Amniotic stem cell (primary cell): ENCODE measurements around the gene ZNF319.

Experiments
- DNase-seq: peaks from one replicate; lab custom pipeline; 2025; lab: John Stamatoyannopoulos, UW

ZNF319 gene

DNA sequence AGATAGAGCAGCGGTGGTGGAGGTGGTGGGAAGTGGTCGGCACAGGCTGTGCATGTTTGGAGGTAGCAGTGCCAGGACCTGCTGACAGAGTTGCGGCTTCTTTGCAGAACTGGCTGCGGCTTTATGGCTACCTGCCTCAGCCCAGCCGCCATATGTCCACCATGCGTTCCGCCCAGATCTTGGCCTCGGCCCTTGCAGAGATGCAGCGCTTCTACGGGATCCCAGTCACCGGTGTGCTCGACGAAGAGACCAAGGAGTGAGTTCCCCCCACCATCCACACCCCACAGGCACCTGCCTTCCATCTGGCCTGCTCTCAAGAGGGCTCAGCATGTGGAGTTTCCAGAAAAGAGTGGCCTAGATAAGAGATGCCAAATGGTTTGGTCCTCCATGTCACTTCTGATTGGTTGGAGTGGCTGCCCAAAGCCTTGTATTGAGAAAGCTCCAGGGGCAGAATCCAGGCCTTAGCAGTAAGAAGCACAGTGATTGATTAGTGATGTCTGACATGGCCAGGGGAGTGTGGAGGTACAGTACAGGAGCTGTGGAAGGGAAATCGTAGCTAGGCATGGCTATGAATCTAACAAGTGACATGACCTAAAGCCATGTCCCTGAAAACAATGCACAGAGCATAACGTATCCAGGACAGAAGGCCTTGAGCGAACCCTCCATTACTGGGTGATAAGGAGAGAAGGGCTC lies 37.0 kb upstream of the ZNF319 start:
- no peak for DNase-seq

DNA sequence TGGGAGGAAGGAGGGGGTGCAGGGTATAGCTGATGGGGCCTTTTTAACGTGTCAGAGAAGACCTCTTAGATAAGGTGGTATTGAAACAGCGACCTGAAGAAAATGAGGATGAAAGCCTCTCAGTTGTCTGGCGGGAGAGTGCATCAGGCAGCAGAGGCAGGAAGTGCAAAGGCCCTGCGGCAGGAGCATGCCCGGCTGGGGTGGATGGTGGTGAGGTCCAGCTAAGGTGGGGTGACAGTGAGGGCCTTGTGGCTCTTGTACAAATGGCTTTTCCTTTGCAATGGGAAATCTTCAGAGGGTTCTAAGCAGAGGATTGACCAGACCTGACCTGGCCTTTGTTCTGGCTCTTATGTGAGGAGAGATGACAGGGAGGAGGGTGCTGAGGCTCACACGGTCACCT lies 36.5 kb upstream of the ZNF319 start:
- DNase-seq: no peak

- DNase-seq: no peak
Observed at GRCh38 chr16:58035356-58036170, 35.1 kb upstream of the ZNF319 start.

DNA sequence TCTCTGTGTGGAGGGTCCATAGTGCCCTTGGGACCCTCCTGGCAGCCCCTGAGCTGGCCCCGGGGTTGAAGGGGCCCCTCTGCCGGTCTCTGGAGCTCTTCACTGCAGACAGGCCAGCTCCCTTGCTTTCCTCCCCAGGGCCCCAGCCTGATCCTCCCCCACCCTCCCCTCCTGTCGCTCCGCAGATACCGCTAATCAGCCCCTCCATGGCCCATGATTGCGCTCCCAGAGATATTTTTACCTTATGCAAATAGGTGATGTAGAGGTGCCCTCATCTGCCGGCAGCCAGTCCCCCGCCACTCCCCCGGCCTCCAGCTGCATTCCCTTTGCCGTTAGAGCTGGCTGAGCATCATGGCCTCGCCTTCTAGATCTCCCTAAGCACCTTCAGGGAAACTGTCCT lies 34.3 kb upstream of the ZNF319 start:
- no peak for DNase-seq

- DNase-seq: no peak
Observed at GRCh38 chr16:58034128-58034685, 33.7 kb upstream of the ZNF319 start.

DNA sequence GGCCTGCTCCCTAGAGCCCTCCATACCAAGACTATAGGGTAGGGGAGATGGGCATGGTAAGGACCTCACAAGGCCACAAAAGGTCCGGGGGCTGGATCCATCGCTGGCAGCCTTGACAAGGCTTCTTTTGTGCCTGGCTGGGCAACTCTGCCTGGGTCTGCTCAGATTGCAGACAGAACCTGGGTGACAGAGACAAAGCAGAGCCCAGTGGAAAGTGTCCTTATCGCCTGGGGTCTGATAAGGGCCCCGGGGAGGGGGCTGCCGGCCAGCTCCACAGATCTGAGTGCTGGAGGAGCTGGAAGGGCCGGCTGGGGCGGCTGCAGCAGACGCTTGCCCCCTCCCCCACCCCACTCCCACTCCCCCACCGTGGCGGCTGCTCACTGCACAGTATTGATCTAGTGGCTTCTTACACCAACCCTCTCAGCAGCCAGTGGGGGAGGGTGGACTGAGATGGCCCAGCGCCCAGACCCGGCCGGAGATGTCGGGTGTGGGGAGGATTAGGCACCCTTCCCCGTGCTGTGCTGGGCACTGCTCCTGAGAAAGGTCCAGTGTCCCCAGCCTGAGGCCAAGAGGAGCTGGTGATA lies 32.3 kb upstream of the ZNF319 start:
- DNase-seq: no peak

DNA sequence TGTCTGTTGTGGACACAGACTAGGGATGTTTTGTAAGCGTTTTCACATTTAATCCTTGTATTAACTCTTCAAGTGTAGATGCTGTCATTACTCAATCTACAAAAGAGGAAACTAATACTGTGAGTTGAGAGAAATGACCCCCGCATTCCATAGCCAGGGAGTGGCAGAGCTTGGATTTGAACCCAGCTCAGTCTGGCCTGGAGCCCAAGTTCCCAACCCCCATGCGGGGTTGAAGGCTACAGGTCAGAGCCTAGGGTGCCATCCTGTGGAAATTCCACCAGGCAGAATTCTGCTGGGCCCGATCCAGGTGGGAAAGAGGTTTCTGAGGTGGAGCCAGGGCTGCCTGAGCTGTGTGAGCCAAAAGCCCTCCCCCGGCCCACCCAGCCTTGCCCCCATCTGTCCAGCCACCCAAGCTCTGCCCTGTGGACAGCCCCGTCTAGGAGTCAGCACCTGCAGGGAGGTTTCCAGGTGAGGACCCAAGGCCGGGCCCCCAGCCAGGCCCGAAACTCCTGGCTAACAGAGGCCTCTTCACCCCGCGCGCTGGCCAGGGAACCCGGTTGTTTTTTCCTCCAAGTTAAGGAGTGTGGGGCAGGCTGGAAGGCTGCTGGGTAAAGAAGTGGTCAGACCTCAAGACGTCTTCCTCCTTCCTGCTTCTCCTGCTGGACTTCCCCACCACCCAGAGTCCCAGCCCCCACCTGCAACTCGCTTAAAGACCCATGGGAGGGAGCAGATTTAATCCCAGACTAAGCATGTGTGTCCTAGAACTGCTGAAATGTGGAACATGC lies 30.7 kb upstream of the ZNF319 start:
- DNase-seq: no peak

GRCh38 chr16:58030136-58030840 lies 29.8 kb upstream of the ZNF319 start:
- no peak for DNase-seq

DNA sequence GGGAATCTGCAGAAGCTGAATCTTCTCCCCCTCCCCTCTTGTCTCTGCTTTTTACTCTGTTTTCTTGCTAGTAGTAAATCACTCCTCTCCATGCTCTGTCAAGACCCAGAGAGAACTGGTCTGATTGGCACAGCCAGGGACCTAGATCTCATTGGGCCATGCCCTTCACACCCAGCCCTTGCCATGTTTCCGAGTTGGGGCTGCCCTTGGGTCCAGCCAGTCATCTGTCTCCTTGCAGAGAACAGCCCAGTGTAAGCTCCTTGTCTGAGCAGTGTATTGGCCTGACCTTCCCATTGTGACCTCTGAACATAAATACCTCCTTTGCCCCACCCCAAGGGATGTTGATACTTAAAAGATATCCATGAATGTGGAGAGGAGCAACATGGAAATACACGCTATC lies 28.9 kb upstream of the ZNF319 start:
- no peak for DNase-seq

DNA sequence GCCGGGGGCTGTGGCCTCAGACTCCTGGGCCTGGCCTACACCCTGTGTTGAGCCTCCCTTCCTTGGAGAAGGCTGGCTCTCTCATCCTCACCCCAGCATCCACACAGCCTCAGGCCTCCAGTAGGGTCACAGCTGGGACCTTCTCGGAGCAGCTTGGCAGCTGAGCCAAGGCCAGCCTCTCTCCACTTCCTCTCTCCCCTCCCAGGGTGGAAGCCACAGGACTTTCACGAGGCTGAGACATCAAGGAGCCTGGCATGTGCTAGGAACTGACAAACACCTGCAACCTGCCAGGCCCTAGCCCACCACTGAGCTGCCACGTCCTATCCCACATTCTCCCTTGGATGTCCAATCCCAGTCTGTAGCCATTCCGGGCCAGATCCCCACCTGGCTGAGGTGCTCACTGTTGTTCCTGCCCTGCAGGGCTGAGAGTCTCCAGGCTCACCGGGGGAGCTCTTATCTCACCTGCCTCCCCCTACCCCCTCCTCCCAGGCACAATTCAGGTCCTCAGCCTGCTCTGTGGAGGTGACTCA lies 28.1 kb upstream of the ZNF319 start:
- DNase-seq: no peak

- DNase-seq: no peak
Observed at GRCh38 chr16:58027916-58028455, 27.5 kb upstream of the ZNF319 start.

GRCh38 chr16:58027161-58027915 lies 26.9 kb upstream of the ZNF319 start:
- no peak for DNase-seq

- no peak for DNase-seq
Observed at GRCh38 chr16:58026705-58027160, 26.3 kb upstream of the ZNF319 start.

DNA sequence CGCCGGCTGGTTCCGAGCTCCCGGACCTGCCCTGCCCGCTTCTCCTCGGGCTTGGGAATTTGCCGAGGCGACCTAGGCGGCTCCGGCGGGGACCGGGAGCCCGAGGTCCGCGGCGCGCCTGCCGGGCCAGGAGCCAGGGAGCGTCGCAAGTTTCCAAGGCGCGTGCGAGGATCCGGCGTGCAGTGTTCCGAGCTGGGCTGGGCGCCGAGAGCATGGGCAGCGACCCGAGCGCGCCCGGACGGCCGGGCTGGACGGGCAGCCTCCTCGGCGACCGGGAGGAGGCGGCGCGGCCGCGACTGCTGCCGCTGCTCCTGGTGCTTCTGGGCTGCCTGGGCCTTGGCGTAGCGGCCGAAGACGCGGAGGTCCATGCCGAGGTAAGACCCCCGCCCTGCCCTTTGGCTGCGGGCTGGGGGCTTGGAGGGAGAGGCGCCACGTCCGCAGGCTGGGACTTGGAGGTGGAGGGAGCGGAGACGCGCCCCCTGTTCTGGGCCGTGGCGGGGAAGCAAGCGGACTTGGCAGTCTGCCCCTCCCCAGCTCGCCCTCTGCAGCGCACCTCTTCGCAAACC lies 25.8 kb upstream of the ZNF319 start:
- no peak for DNase-seq

- DNase-seq: no peak
Observed at GRCh38 chr16:58025351-58026138, 25.1 kb upstream of the ZNF319 start, which contains the start of gene MMP15. Gene MMP15 (plus strand): TSS chr16:58025754. CDS start chr16:58026351, 597 bp downstream.

- no peak for DNase-seq
Observed at GRCh38 chr16:58024486-58025350, 24.2 kb upstream of the ZNF319 start.

DNA sequence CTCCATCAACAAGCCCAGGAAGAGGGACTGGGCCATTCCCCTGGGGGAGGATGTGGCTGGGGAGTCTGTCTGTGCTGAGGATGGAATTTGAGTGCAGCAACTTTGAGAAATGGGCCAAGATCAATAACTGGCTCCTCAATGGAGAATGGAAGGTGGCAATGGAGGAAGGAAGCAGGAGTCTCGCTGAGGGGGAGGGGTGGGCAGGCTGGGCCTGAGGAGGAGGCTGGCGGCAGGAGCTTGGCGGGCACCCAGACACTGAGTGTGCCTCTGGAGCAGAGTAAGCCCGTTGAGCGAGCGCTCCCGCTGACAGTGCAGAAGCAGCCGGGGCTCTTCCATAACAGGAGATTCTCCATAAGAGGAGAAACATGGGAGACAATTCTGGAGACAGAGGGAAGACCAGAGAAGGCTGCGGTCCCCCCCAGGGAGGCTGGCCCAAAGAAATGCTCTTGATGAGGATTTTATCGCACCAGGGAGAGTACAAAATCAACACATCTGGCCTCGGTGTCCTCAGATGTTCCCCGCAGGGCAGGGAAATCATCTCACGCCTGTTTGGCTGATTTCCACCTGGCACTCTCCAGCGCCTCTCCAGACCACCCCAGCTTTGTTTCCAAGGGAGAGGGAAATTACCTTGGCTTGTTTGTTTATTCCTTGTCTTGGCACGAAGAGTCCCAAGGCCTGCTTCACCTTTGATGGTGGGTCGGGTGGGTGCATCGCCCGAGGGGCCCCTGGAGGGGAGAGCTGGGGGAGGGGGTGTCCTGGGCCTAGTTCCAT lies 22.3 kb upstream of the ZNF319 start:
- DNase-seq: no peak
